ENCODE measurements around the gene SEC16A.

SEC16A gene

GRCh38 chr9:136520053-136520540, 37.3 kb upstream of the SEC16A start:
- DNase-seq (ENCODE audit: low read depth): no peak
- H3K4me3 ChIP-seq (ENCODE audit: low read depth, low read length): no peak overlapping the region

- no peak for DNase-seq (ENCODE audit: low read depth)
- no peak overlapping the region for H3K4me3 ChIP-seq (ENCODE audit: low read depth, low read length)
Observed at GRCh38 chr9:136519263-136520052, 36.6 kb upstream of the SEC16A start.

- DNase-seq (ENCODE audit: low read depth): no peak
- no peak overlapping the region for H3K4me3 ChIP-seq (ENCODE audit: low read depth, low read length)
Observed at GRCh38 chr9:136518623-136519022, 35.8 kb upstream of the SEC16A start.

DNA sequence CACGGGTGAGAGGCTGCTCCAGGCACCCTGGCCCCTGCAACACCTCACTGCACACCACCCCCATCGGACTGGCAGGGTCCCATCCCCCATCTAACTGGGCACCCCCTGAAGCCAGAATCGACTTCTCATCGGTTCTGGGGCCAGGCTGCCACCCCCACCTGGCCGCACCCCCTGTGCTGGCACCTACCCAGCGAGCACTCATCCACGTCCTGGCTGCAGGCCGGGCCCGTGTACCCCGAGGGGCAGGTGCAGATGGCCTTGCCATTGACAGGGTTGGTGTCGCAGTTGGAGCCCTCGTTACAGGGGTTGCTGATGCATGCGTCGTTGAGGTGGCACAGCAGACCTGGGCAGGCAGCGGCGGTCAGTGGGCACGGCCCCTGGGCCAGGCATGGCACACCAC, 35.1 kb upstream of the SEC16A start:
- no peak for DNase-seq (ENCODE audit: low read depth)
- no peak overlapping the region for H3K4me3 ChIP-seq (ENCODE audit: low read depth, low read length)

- DNase-seq (ENCODE audit: low read depth): no peak
- no peak overlapping the region for H3K4me3 ChIP-seq (ENCODE audit: low read depth, low read length)
Observed at GRCh38 chr9:136517012-136517743, 34.3 kb upstream of the SEC16A start.

- H3K4me3 ChIP-seq (ENCODE audit: low read depth, low read length): no peak overlapping the region
- no peak for DNase-seq (ENCODE audit: low read depth)
Observed at GRCh38 chr9:136516191-136516654, 33.4 kb upstream of the SEC16A start.

GRCh38 chr9:136515276-136515675, 32.4 kb upstream of the SEC16A start:
- H3K4me3 ChIP-seq (ENCODE audit: low read depth, low read length): no peak overlapping the region

GRCh38 chr9:136514022-136514714, 31.3 kb upstream of the SEC16A start:
- H3K4me3 ChIP-seq (ENCODE audit: low read depth, low read length): no peak overlapping the region
- no peak for DNase-seq (ENCODE audit: low read depth)

More at GRCh38 chr9:136515276-136515675, 32.4 kb upstream of the SEC16A start:
- no peak for DNase-seq (ENCODE audit: low read depth)

GRCh38 chr9:136513191-136513590, 30.4 kb upstream of the SEC16A start:
- DNase-seq (ENCODE audit: low read depth): no peak
- no peak overlapping the region for H3K4me3 ChIP-seq (ENCODE audit: low read depth, low read length)

GRCh38 chr9:136512651-136513071, 29.8 kb upstream of the SEC16A start:
- no peak overlapping the region for H3K4me3 ChIP-seq (ENCODE audit: low read depth, low read length)
- DNase-seq (ENCODE audit: low read depth): no peak

GRCh38 chr9:136511670-136512592, 29.1 kb upstream of the SEC16A start:
- no peak overlapping the region for H3K4me3 ChIP-seq (ENCODE audit: low read depth, low read length)
- no peak for DNase-seq (ENCODE audit: low read depth)

- H3K4me3 ChIP-seq (ENCODE audit: low read depth, low read length): no peak overlapping the region
Observed at GRCh38 chr9:136511144-136511669, 28.4 kb upstream of the SEC16A start.

DNA sequence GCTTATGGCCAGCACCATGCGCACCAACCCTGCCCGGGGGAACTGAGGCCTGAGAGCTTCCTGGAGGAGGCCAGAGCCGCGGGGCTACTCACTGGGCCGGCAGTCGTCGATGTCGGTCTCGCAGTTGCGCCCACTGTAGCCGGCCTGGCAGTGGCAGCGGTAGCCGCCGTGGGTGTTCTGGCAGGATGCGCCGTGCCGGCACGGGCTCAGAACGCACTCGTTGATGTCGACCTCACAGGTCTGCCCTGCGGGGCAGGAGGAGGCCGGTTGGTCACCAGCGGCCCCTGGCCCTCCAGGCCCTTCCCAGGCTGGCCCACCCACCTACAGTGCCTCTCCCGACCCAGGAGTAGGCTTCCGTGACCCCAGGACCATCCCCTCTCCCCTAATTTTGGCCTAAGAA, 27.7 kb upstream of the SEC16A start:
- no peak for DNase-seq (ENCODE audit: low read depth)
- no peak overlapping the region for H3K4me3 ChIP-seq (ENCODE audit: low read depth, low read length)

More at GRCh38 chr9:136511144-136511669, 28.4 kb upstream of the SEC16A start:
- no peak for DNase-seq (ENCODE audit: low read depth)

DNA sequence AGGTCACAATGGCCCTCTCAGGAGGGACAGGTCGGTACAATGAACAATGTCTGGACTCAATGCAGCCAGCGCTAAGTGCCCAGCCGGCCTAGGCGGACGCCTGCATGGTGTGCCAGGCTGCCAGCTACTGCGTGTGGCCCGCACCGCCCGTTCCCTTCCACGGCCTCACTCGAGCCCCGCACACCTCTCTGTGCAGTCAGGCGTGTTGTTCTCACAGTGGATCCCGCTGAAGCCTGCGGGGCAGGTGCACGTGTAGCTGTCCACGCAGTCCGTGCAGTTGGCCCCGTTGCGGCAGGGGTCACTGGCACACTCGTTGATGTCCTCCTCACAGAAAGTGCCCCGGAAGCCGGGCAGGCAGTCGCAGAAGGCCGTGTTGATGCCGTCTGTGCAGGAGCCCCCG, 26.7 kb upstream of the SEC16A start:
- DNase-seq (ENCODE audit: low read depth): no peak
- no peak overlapping the region for H3K4me3 ChIP-seq (ENCODE audit: low read depth, low read length)

DNA sequence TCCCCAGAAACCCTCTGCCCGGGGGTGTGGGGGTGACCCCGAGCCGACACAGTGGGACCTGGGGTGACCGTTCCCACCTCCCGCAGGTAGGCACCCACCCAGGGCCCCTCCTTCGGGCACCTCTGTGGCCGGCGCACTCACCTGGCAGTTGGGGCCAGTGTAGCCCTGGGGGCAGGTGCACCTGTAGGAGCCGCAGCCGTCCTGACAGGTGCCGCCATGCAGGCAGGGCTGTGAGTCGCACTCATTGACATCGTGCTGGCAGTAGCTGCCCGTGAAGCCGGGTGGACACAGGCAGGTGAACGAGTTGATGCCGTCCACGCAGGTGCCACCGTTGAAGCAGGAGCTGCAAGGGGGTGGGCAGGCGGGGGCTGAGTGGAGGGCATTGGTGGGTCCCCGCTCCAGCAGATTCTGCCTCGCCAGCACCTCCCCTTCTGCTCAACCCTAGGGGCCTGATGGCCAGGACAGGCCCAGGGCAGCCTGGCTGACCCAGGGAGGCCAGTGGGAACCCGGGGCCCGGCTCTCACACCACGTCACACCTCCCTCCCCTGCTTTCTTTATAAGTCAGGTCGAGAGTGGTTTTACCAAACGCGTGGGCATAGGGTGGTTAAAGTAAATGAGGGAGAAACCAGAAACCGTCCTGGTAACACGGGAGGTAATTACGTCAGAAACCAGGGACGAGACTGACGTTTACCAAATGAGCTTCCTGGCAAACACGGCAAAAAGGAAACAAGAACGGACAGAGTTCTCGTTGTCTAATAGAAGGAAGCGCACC, 26.1 kb upstream of the SEC16A start:
- DNase-seq (ENCODE audit: low read depth): no peak
- no peak overlapping the region for H3K4me3 ChIP-seq (ENCODE audit: low read depth, low read length)

DNA sequence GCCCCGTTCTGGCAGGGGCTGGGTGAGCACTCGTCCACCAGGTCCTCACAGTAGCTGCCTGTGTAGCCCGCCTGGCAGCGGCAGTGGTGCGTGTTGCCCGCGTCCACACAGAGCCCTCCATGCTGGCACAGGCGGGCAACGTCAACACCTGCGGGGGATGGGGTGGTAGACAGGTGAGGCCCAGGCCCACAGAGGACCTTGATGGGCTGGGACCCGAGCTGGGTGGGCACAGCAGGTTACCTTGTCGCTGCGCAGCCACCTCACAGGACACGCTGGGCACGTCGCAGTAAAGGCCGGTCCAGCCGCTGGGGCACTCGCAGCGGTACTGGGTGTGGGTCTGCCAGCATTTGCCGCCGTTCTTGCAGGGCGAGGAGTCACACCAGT, 25.1 kb upstream of the SEC16A start:
- DNase-seq (ENCODE audit: low read depth): no peak
- H3K4me3 ChIP-seq (ENCODE audit: low read depth, low read length): no peak overlapping the region

DNA sequence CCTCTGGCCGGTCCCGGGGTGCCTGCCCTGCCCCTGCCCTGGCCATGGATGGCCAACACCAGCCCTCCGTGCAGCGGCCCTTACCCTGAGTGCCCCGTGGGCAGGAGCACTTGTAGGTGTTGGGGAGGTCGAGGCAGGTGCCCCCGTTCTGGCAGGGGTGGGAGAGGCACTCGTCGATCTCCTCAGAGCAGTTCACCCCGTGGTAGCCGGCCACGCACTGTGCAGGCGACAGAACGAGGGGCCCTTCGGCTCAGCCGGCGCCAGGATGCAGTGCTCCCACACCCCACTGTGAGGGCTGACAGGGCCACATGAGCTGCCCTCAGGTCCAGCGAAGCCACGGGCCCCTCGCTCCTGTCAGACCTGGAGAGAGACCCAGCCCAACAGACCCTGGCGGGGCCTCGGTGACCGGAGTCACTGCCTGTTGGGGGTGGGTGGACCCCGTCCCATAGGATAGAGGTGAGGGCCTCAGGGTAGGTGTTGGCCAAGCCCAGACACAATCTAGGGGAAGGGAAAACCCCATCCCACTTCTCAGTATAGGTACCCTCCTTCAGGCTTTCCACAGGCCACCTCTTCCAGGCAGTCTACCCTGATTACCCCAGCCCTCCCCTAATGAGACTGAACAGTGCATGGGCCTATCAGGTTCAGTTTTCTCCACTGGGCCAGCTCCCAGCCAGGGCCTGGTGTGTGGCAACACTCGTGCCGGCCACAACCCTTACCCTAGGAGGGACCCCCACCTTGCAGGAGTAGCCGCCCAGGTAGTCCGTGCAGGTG, 24.6 kb upstream of the SEC16A start:
- H3K4me3 ChIP-seq (ENCODE audit: low read depth, low read length): no peak overlapping the region
- no peak for DNase-seq (ENCODE audit: low read depth)

All from skeletal muscle cell (primary cell).